HL-60 (cell line): ENCODE data around the gene TMEM150B.

ENCODE experiments used
- DNase-seq, 2 experiments: peaks; one replicate each; pipeline ENCODE4 v3.0.0-alpha.2; 2010 to 2020; ENCODE audit warnings: low read depth in 1 of 2, low spot score in 1 of 2
- H3K27ac ChIP-seq: fragments of 250-450 bp; sonication (Bioruptor Pico); replicated peaks from 2 replicates; pipeline ENCODE4 v1.5.1; 2020; ENCODE audit warnings: mild to moderate bottlenecking, moderate library complexity
- H3K27me3 ChIP-seq: fragments of 250-450 bp; sonication (Bioruptor Pico); 2 replicates; pipeline ENCODE4 v1.5.1; 2021; ENCODE audit warnings: mild to moderate bottlenecking, moderate library complexity; ENCODE audit not compliant: insufficient read depth, poor library complexity, severe bottlenecking
- H3K4me3 ChIP-seq: replicated peaks from 2 replicates; pipeline ENCODE4 v1.5.1; 2011; ENCODE audit warnings: mild to moderate bottlenecking, control low read depth, low read length; ENCODE audit not compliant: insufficient read depth
- GABPA ChIP-seq: IDR thresholded peaks from 2 replicates; pipeline ENCODE4 v1.6.1; 2012; ENCODE audit warnings: low read depth
- POLR2AphosphoS5 ChIP-seq: IDR thresholded peaks from 2 replicates; pipeline ENCODE4 v1.6.1; 2012; ENCODE audit warnings: low read depth
- SPI1 ChIP-seq: IDR thresholded peaks from 2 replicates; pipeline ENCODE4 v1.6.1; 2012; ENCODE audit warnings: low read depth, mild to moderate bottlenecking, borderline replicate concordance
- TF ChIP-seq, protein P1 (sequence below): IDR thresholded peaks from one replicate; pipeline ENCODE4 v1.5.1; 2011; ENCODE audit warnings: low read length, control low read depth, inconsistent platforms; ENCODE audit not compliant: insufficient read depth
- TF ChIP-seq, protein P2 (sequence below): IDR thresholded peaks from 2 replicates; pipeline ENCODE4 v1.6.1; 2012; ENCODE audit warnings: low read depth; ENCODE audit not compliant: insufficient replicate concordance

The TMEM150B gene

DNA sequence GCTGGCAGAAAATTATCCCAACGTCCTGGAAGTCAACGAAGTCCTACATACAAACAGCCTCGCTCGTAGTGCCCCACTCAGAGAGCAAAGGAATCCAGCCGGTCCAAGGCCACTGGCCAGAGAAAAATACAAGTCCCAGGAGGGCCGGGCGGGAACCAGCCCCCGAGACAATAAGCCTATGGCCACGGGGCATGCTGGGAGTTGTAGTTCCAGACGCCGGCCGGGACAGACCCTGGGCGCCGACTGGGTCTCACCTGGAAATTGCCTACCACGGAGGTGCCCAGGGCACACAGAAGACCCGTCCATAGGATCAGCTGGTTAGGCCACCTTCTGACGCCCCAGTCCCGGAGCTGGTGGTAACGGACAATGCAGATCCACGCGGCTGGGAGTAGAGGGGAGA lies 5.4 kb downstream of the TMEM150B start:
- DNase-seq = no peak
- Histone ChIP-seq H3K27me3 (no peaks in the 10 kb centered on the region), H3K4me3 (no peak overlapping the region), H3K27ac (no peak overlapping the region)
- TF ChIP-seq SPI1 (no peak), GABPA (no peak), POLR2AphosphoS5 (no peak)
- TF ChIP-seq, protein P1, sequence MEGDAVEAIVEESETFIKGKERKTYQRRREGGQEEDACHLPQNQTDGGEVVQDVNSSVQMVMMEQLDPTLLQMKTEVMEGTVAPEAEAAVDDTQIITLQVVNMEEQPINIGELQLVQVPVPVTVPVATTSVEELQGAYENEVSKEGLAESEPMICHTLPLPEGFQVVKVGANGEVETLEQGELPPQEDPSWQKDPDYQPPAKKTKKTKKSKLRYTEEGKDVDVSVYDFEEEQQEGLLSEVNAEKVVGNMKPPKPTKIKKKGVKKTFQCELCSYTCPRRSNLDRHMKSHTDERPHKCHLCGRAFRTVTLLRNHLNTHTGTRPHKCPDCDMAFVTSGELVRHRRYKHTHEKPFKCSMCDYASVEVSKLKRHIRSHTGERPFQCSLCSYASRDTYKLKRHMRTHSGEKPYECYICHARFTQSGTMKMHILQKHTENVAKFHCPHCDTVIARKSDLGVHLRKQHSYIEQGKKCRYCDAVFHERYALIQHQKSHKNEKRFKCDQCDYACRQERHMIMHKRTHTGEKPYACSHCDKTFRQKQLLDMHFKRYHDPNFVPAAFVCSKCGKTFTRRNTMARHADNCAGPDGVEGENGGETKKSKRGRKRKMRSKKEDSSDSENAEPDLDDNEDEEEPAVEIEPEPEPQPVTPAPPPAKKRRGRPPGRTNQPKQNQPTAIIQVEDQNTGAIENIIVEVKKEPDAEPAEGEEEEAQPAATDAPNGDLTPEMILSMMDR = no peak
- TF ChIP-seq, protein P2, sequence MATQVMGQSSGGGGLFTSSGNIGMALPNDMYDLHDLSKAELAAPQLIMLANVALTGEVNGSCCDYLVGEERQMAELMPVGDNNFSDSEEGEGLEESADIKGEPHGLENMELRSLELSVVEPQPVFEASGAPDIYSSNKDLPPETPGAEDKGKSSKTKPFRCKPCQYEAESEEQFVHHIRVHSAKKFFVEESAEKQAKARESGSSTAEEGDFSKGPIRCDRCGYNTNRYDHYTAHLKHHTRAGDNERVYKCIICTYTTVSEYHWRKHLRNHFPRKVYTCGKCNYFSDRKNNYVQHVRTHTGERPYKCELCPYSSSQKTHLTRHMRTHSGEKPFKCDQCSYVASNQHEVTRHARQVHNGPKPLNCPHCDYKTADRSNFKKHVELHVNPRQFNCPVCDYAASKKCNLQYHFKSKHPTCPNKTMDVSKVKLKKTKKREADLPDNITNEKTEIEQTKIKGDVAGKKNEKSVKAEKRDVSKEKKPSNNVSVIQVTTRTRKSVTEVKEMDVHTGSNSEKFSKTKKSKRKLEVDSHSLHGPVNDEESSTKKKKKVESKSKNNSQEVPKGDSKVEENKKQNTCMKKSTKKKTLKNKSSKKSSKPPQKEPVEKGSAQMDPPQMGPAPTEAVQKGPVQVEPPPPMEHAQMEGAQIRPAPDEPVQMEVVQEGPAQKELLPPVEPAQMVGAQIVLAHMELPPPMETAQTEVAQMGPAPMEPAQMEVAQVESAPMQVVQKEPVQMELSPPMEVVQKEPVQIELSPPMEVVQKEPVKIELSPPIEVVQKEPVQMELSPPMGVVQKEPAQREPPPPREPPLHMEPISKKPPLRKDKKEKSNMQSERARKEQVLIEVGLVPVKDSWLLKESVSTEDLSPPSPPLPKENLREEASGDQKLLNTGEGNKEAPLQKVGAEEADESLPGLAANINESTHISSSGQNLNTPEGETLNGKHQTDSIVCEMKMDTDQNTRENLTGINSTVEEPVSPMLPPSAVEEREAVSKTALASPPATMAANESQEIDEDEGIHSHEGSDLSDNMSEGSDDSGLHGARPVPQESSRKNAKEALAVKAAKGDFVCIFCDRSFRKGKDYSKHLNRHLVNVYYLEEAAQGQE = no peak

DNA sequence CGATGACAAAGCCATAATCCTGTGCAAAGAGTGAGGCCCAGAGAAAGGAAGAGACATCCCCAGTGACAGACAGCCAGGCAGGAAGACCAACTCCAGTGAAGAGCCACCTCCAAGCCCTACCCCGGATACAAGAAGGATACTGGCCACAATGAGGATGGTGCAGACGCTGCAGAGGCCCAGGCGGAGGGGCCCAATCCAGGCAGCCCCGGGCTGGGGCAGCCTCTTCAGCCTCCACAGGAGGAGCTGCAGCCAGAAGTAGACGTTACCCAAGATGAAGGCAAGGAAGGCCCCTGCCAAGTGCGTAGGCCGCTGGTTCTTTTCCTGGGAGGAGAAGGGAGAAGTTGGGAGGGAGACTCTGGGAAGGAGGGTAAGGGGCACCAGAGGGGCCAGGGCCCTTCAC lies 8.5 kb downstream of the TMEM150B start:
- no peak overlapping the region for H3K27ac ChIP-seq
- H3K27me3 ChIP-seq = no peaks in the 10 kb centered on the region
- DNase-seq = no peak
- TF ChIP-seq SPI1 (no peak), POLR2AphosphoS5 (no peak), GABPA (no peak)
- TF ChIP-seq, protein P2 = no peak
- TF ChIP-seq, protein P1 = no peak
- H3K4me3 ChIP-seq = no peak overlapping the region

DNA sequence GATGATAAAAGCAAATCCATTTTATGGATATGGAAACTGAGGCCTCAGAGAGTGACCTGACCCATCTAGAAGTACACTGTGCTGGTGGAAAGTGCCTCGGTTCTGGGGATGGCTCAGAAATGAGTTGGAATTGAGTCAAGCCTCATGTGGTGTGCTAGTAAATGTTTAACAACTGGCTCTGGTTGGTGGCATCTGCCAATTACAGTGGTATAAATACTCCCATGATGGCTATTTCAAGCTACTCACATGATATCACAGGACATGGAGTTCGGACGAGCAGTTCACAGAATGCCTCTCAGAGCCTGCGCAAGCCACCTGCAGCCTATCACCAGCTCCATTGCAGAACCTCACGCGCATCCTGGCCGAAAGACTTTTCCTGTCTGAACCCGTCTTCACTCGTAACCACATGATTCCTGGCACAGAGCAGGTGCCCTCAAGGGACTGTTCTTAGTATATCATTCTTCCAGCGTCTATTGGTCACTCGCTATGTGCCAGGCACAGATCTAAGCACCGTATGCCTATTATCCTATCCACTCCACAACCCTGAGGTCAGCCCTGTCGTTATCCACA lies 9.1 kb downstream of the TMEM150B start:
- TF ChIP-seq, protein P1 = no peak
- TF ChIP-seq, protein P2 = no peak
- TF ChIP-seq GABPA (no peak), SPI1 (no peak), POLR2AphosphoS5 (no peak)

More for the DNA sequence above, 9.1 kb downstream of the TMEM150B start:
- H3K4me3 ChIP-seq = no peak overlapping the region
- DNase-seq = no peak
- H3K27me3 ChIP-seq = no peaks in the 10 kb centered on the region
- H3K27ac ChIP-seq = no peak overlapping the region
